HG03175 (cell line): ENCODE data around the gene SUSD6.
"Not testable (repeated sequence)": the region's sequence is repeated elsewhere in the genome, so short reads cannot be mapped to it uniquely, and the experiment has no call there.

Source experiments
- ATAC-seq: cut with Tn5 transposase; IDR thresholded peaks from one replicate; pipeline ENCODE4 v1.9.1; 2021; ENCODE audit warnings: mild to moderate bottlenecking, moderate library complexity; ENCODE audit not compliant: unreplicated experiment

Gene SUSD6

GRCh38 chr14:69711477-69711876 is 100.1 kb downstream of the SUSD6 start:
- no peak for ATAC-seq

DNA sequence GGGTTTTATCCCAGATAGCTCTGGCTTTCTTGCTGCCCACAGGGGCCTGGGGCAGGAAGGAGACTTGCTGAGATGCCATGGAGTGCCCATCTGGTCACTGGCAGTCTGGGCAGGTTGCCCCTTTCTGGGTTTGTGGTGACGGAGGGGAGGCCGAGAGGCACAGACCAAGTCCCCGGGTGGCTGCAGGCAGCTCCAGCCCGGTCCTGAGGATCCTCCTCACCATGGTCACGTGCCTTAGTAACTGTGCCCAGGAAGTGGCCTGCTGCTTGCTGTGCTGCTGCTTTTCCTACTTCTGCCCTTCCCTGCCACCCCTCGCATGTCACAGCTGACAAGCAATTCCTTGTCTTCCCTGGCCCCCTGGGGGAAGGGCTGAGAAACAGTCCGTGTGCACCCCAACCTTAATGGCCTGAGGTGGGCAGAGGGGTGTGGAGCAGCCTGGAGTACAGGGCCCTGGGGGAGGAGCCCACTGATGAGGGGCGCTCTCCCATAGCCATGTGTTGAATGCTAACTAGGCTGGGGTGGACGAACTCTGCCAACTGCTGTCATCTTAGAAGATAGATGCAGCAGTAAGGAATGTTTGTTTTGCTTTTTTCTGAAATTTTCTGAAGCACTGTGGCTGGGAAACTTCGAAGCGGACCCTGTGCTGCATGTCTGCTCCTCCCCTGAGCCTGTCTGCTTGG is 100.6 kb downstream of the SUSD6 start:
- ATAC-seq, result no peak

- no peak for ATAC-seq
Measured at GRCh38 chr14:69712599-69713088, 101.2 kb downstream of the SUSD6 start.

- ATAC-seq, result no peak
Measured at GRCh38 chr14:69713209-69713781, 101.9 kb downstream of the SUSD6 start.

- ATAC-seq, result no peak
Measured at GRCh38 chr14:69713993-69714679, 102.7 kb downstream of the SUSD6 start.

DNA sequence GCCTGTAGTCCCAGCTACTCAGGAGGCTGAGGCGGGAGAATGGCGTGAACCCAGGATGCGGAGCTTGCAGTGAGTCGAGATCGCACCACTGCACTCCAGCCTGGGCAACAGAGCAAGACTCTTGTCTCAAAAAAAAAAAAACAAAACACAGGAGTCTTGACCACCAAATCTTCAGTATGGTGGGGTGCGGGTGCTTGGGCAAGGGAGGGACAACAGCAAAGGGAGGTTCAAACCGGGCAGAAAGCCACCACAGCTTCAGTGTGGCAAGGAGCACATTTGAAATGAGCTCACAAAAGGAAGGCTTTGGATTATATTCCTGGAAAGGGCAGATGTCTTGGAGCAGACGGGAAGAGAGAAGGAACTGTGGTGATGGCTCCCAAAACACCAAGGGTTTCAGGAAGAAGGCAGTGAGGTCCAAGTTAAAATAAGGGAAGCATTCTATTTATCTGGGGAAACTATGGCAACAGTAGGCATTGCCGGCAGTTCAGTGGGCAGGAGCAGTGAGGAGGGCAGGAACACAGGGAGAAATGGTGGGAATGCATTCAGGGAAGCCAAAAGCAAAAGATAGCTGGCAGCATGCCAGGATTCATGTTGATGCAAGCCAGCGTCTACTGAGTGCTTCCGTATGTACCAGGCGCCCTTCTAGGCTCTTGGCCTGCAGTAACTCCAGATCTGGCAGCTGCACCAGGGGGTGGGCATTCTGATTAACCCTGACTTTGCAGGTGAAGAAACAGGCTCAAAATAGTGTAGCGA is 104.5 kb downstream of the SUSD6 start:
- no peak for ATAC-seq

- no peak for ATAC-seq
Measured at GRCh38 chr14:69716478-69717187, 105.2 kb downstream of the SUSD6 start.

DNA sequence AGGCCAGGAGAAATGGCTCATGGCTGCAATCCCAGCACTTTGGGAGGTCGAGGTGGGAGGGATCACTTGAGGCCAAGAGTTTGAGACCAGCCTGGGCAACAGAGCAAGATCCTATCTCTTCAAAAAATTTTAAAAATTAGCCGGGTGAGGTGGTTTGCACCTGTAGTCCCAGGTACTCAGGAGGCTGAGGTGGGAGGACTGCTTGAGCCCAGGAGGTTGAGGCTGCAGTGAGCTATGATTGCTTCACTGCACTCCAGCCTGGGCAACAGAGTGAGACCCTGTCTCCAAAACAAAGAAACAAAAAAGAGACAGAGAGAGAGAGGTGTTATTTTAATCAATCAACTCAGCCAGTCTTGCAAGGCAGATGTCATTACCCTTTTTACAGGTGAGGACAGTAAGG is 107.2 kb downstream of the SUSD6 start:
- not testable (repeated sequence) for ATAC-seq

DNA sequence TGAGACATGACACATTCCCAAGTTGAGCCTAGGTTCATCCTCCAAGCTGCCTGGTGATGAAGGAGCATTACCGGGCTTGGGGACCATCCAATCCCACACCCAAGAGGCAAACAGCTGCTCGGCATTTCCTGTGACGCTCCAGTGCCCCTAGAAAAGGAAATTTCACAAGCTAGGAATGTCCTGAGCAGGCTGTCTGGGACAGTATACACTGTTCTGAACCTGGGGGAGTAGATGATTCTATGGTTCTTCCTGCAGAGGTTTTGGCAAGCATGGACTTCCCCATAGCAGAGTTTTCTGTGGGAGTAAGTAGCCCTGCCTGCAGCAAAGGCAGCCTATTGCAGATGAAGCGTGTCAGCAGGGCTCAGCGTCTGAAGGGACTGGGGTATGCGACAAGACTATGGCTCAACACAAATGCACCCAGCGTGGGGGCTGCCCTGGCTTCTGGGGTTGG is 108.1 kb downstream of the SUSD6 start:
- no peak for ATAC-seq

DNA sequence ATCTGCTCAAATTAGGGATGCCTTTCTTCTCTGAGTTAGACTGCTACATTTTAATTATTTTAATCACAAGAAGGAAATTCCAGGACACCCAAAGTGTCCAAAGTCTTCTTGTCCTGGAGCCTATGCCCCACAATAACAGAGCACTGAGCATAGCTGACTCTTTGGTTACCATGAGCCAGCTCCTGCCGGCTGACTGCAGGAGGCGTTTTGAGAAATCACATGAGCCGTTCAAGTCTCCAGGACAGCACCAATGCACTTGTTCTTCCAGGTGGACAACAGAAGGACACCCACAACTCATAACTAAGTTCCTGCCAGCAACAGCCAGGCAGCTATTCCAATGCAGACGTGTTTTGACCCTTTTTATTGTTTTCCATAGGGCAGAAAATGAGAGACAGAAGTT is 109.5 kb downstream of the SUSD6 start:
- no peak for ATAC-seq

DNA sequence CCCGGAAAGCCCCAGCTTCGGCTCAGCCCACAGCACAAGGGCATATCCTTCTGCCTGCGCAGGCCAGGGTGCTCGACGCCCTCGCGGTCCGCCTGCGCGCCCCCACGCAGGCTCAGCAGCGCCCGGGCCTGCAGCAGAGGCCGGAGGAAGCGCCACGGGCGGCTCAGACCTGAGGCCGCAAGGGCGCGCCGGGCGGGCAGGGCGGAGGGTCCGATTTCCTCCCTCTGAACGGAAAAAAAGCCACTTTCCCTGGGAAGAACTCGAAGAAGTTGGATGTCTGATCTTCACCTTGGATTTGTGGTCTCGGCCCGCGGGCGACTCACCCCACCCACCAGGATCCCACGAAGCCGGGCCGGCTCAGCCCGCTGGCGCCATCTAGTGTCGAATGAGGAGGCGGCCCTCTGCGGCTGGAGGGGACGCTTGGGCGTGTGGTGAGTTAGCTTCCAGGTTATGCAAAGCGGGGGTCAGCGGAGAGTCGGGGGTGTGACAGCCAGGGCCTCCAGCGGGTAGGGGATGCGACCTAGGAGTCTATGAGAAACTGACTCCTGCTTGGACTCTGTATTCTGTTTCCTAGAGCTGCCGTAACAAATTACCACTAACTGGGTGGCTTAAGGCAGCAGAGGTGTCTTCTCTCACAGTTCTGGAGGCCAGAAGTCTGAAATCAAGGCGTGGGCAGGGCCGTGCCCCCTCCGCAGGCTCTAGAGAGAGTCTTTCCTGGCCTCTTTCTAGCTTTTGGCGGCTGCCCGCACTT is 115.5 kb downstream of the SUSD6 start:
- peak; percentile 83 for ATAC-seq

DNA sequence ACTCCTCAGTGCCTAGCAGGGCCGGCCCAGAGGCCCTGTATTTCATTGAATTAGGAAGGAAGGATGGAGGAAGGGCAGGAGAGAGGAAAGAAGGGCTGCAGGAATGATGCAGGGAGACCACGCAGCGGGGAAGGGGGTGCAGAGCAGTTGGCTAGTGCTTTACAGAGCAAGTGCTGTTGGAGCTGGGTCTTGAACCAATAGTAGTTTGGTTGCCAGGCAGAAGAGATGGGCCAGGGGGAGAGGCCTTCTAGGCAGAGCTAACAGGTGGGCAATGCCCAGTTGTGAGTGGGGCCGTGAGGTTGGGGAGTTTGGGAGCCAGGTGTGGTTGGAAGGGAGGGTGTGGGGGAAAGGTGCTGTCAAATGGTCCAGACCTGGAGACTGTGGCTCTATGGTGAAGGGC is 116.5 kb downstream of the SUSD6 start:
- ATAC-seq, result no peak

GRCh38 chr14:69731919-69732598 is 120.7 kb downstream of the SUSD6 start:
- ATAC-seq, result not testable (repeated sequence)

DNA sequence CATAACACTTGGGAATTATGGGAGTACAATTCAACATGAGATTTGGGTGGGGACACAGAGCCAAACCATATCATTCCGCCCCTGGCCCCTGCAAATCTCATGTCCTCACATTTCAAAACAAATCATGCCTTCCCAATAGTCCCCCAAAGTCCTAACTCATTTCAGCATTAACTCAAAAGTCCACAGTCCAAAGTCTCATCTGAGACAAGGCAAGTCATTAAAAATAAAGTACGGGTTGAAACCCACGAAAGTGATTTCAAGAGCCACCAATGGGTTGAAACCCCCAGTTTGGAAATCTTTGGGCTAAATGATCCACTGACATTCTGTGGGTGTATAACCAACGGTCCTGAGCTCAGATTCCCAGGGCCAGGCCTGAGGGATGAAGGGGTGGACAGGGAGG is 125.0 kb downstream of the SUSD6 start:
- not testable (repeated sequence) for ATAC-seq

GRCh38 chr14:69741055-69741454 is 129.7 kb downstream of the SUSD6 start:
- ATAC-seq, result no peak

DNA sequence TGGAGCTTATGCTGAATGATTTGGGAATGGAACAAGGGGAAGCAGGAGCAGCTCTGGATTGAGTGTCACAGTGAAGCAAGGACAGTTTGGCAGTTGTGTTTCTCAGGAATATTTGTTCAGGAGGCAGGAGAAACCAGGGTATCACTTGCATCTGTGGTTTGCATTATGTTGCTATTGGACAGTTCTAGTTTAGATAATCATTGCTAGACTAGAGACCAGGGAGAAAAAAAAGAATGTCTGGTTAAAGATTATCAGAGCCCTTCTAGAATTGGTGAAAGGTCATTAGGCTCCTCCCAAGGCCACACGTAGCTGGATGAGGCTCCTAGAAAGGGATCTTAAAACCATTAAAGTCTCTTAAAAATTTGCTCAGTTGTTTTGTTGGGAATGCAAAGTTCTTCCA is 138.6 kb downstream of the SUSD6 start:
- ATAC-seq, result peak; percentile 72

GRCh38 chr14:69750495-69750894 is 139.1 kb downstream of the SUSD6 start:
- no peak for ATAC-seq

GRCh38 chr14:69752773-69753172 is 141.4 kb downstream of the SUSD6 start:
- ATAC-seq, result no peak

DNA sequence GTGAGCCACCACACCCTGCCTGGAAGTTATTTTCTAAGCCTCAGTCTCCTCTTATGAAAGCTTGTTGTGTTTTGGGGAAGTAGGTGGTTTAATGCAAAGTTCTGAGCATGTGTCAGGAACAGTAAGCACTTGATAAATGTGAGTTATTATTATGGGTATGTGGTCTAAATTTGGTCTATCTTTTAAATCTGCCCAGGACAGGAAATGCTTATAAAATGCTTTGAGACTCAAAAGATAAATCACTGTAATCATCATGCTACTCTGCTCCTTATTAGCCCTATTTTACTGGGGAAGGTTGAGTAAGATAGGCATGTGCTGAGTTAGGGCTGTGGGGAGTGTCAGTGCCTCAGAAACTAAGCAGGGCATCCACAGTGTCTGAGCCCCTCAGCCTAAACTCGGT is 142.5 kb downstream of the SUSD6 start:
- no peak for ATAC-seq
